Kidney (tissue), 14 donors: ENCODE measurements around the gene CLEC3B. TPM values are rescaled to one million over a fixed set of nuclear protein-coding genes. Genes with fewer than 3 reads are reported as not detected.

Source experiments
- DNase-seq, 5 donors: peaks; one replicate each; pipeline ENCODE4 v3.0.0-alpha.2; 2013 to 2020
- FAIRE-seq: peaks from 2 replicates; lab custom pipeline; 2012; peaks lifted over from hg19 to GRCh38; lab: Jason Lieb, UNC
- H3K27ac ChIP-seq, 2 donors: one replicate each; pipeline ENCODE4 v1.7.0; 2013; ENCODE audit warnings: low read depth in 2 of 2, low read length in 2 of 2, inconsistent platforms in 1 of 2
- H3K27me3 ChIP-seq: one replicate; pipeline ENCODE4 v1.7.1; 2013; ENCODE audit warnings: low read length, inconsistent platforms; ENCODE audit not compliant: control insufficient read depth, insufficient read depth
- H3K36me3 ChIP-seq, 3 donors: one replicate each; pipeline versions ENCODE4 v1.7.0 to v1.7.1; 2013; ENCODE audit warnings: low read length in 3 of 3, control low read depth in 1 of 3, inconsistent platforms in 1 of 3; ENCODE audit not compliant: insufficient read depth in 3 of 3, control insufficient read depth in 2 of 3
- H3K4me1 ChIP-seq, 3 donors: one replicate each; pipeline versions ENCODE4 v1.7.0 to v1.7.1; 2013; ENCODE audit warnings: low read length in 3 of 3, inconsistent platforms in 1 of 3, low read depth in 1 of 3; ENCODE audit not compliant: control insufficient read depth in 2 of 3, insufficient read depth in 2 of 3
- H3K4me3 ChIP-seq, 3 donors: one replicate each; pipeline versions ENCODE4 v1.7.0 to v1.8.1; 2013; ENCODE audit warnings: low read length in 3 of 3, control low read depth in 1 of 3, inconsistent platforms in 1 of 3
- H3K9ac ChIP-seq, 3 donors: one replicate each; pipeline versions ENCODE4 v1.7.0 to v1.7.1; 2013; ENCODE audit warnings: low read length in 3 of 3, control low read depth in 1 of 3, inconsistent platforms in 1 of 3
- H3K9me3 ChIP-seq, 3 donors: one replicate each; pipeline versions ENCODE4 v1.7.0 to v1.7.1; 2013; ENCODE audit warnings: low read length in 3 of 3, control low read depth in 1 of 3, inconsistent platforms in 1 of 3; ENCODE audit not compliant: control insufficient read depth in 2 of 3, insufficient read depth in 1 of 3
- intact Hi-C: fragments of 100-400 bp; cut with DNase I; formaldehyde crosslinking; loops from one replicate; pipeline ENCODE4 v1.11.1; 2022
- polyA plus RNA-seq: library from polyadenylated mRNA; stranded (reverse); fragments of 350-450 nt; fragmentation: Illumina TruSeq; extraction: RNeasy Lipid Tissue Mini Kit (QIAGEN cat#74804); gene quantifications from one replicate; pipeline ENCODE4 v1.2.3, GENCODE V29; 2014; ENCODE audit warnings: low read depth, low replicate concordance; ENCODE audit not compliant: insufficient read depth
- total RNA-seq: library from RNA; stranded (reverse); fragmentation: NEBNext Ultra II Directional; extraction: Animal tissue kit (Norgen Biotek cat#: 25700); gene quantifications from one replicate; pipeline ENCODE4 v1.2.1, GENCODE V29; 2021
- TF ChIP-seq, protein P1 (sequence below): IDR thresholded peaks from 3 replicates; pipeline ENCODE4 v1.5.1; 2012; ENCODE audit warnings: mild to moderate bottlenecking, moderate library complexity, borderline replicate concordance; ENCODE audit not compliant: insufficient read depth; ENCODE audit errors: extremely low read depth
- donor health status: control.
- donor health status: control.
- donor health status: control.
- donor health status: control.
- donor health status: control.
- donor health status: DM: yes; HTN: yes; CAD: no.
- donor health status: Normal renal cell carcinoma (clear cell type).

The CLEC3B gene
- total and polyA plus RNA-seq, 2 donors from 2014 or later, result 45.3 to 284 TPM

DNA sequence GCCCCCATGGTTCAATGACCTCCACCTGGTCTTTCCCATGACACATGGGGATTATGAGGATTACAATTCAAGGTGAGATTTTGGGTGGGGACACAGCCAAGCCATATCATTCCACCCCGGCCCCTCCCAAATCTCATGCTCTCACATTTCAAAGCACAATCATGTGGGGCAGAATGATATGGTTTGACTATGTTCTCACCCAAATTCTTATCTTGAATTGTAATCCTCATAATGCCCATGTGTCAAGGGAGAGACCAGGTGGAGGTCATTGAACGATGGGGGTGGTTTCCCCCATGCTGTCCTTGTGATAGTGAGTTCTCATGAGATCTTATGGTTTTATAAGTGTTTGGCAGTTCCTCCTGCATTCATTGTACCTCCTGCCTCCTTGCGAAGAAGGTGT, 2.4 kb upstream of the CLEC3B start:
- no peak for DNase-seq
- no peak for FAIRE-seq
- H3K36me3 ChIP-seq, result no peaks in the 10 kb centered on the region
- H3K9ac ChIP-seq, result no peak overlapping the region
- intact Hi-C loops, result no loop called here
- TF ChIP-seq, protein P1, sequence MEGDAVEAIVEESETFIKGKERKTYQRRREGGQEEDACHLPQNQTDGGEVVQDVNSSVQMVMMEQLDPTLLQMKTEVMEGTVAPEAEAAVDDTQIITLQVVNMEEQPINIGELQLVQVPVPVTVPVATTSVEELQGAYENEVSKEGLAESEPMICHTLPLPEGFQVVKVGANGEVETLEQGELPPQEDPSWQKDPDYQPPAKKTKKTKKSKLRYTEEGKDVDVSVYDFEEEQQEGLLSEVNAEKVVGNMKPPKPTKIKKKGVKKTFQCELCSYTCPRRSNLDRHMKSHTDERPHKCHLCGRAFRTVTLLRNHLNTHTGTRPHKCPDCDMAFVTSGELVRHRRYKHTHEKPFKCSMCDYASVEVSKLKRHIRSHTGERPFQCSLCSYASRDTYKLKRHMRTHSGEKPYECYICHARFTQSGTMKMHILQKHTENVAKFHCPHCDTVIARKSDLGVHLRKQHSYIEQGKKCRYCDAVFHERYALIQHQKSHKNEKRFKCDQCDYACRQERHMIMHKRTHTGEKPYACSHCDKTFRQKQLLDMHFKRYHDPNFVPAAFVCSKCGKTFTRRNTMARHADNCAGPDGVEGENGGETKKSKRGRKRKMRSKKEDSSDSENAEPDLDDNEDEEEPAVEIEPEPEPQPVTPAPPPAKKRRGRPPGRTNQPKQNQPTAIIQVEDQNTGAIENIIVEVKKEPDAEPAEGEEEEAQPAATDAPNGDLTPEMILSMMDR, result no peak
- no peaks in the 10 kb centered on the region for H3K9me3 ChIP-seq
- H3K4me3 ChIP-seq, result no peak overlapping the region
- H3K27ac ChIP-seq, result no peak overlapping the region
- H3K4me1 ChIP-seq, result peaks cover 0 to 15% (median 0%) of the 10 kb centered on the region in 3 donors
- H3K27me3 ChIP-seq, result no peaks in the 10 kb centered on the region

DNA sequence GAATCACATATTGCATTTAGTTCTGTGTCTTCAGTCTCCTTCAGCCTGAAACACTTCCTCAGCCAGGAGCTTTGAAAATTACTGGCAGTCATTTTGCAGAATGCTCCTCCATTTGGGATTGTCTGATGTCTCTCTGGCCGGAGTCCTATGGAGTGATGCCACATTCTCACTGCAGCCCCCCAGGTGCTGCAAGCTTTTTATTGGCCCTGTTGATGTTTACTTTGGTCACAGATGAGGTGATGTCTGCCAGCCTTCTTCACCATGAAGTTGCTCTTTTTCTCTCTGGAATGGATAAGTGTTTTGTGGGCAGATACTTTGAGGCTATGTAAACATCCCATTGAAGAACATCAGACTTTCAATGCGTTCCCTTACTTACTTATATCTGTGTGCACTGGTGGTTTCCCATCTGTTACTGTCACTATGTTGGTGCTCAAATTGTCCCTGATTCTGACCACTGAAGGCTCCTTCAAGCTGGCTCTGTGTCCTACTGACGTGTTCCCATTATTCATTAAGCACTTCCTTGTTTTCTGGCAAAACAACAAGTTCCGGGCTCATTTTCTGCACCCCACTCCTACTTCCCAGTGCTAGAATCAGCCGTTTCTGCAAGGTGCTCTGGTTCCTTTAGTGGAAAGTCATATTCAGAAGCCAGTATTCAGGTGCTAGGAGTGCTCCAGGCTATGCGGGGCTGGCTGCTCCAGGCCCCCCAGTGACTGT, 1.4 kb upstream of the CLEC3B start:
- H3K36me3 ChIP-seq, result no peaks in the 10 kb centered on the region
- H3K9me3 ChIP-seq, result no peaks in the 10 kb centered on the region
- peaks cover 0 to 15% (median 0%) of the 10 kb centered on the region in 3 donors for H3K4me1 ChIP-seq
- FAIRE-seq (no peak), DNase-seq (no peak)
- no peaks in the 10 kb centered on the region for H3K27me3 ChIP-seq
- H3K9ac ChIP-seq, result no peak overlapping the region
- no peak overlapping the region for H3K27ac ChIP-seq
- TF ChIP-seq, protein P1, result no peak
- intact Hi-C loops, result no loop called here
- H3K4me3 ChIP-seq, result no peak overlapping the region

DNA sequence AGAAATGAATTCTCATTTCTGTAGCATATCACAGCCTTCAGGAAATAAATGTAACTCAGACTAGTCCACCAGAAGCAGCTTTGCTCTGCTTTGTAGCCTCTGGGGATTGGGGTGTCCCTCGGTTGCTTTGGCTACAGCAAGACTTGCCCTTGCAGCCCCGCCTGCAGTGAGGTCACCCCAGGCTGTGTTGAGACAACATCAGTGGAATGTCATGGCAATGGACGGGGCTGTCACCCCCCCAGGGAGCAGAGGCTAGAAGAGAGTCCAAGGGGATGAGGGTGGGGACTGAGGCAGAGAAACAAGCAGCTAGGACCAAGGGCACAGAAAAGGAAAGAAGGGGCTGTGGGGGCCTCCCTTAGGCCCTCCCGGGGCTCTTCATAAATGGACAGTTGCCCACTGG, 854 bp downstream of the CLEC3B start:
- DNase-seq (peak in 2 of 5 donors; percentile 65 to 94), FAIRE-seq (no peak)
- Histone ChIP-seq H3K27me3 (no peaks in the 10 kb centered on the region), H3K36me3 (peaks cover 0 to 4% (median 0%) of the 10 kb centered on the region in 3 donors), H3K27ac (peak overlapping the region; percentile 40 to 60), H3K4me1 (peaks cover 0 to 15% (median 0%) of the 10 kb centered on the region in 3 donors), H3K4me3 (peak overlapping the region in 2 of 3 donors; percentile 47 to 69), H3K9ac (peak overlapping the region in 1 of 3 donors; percentile 29), H3K9me3 (no peaks in the 10 kb centered on the region)
- intact Hi-C loops, result no loop called here
- TF ChIP-seq, protein P1, result no peak
